B cell (primary cell): ENCODE results near the gene PTPRN2. TPM values are rescaled to one million over a fixed set of nuclear protein-coding genes. Genes with fewer than 3 reads are reported as not detected.

Experiments
- ATAC-seq: fragments of 200-7000 bp; cut with Tn5 transposase; one replicate; pipeline ENCODE4 v1.10.0; 2021; ENCODE audit warnings: low read depth, mild to moderate bottlenecking, moderate number of reproducible peaks, moderate library complexity
- CTCF ChIA-PET: fragments of 350-600 bp; sonication (Branson Sonifier 250); formaldehyde crosslinking; loops from one replicate; lab custom pipeline; 2021; ENCODE audit warnings: antibody characterized with exemption, inconsistent platforms; lab: Charles Lee
- POLR2A ChIA-PET: fragments of 350-600 bp; sonication (Branson Sonifier 250); formaldehyde crosslinking; loops from one replicate; lab custom pipeline; 2021; ENCODE audit warnings: antibody characterized with exemption; lab: Charles Lee
- DNase-seq: peaks from one replicate; pipeline ENCODE4 v3.0.0; 2013
- H2AFZ ChIP-seq: 2 replicates; pipeline ENCODE4 v1.6.1; 2012; ENCODE audit warnings: mild to moderate bottlenecking, low read depth, low read length; ENCODE audit not compliant: insufficient read depth, poor library complexity, severe bottlenecking
- H3K27ac ChIP-seq, 2 donors: 1 replicate in 1 of 2; 2 replicates in 1 of 2; pipeline ENCODE4 v1.5.1; 2012 to 2013; ENCODE audit warnings: low read length in 2 of 2, mild to moderate bottlenecking in 2 of 2, moderate library complexity in 1 of 2
- H3K27me3 ChIP-seq, 4 experiments: fragments of 200-600 bp in 1 of 4; sonication (generic) in 1 of 4; replicated peaks in 1 of 4; 1 replicate in 2 of 4; 2 replicates in 2 of 4; pipeline versions ENCODE4 v1.6.1 to v1.7.0; 2013 to 2016; ENCODE audit warnings: low read length in 3 of 4, mild to moderate bottlenecking in 2 of 4, mixed read lengths in 1 of 4, moderate library complexity in 1 of 4; ENCODE audit not compliant: insufficient read depth in 4 of 4, control insufficient read depth in 3 of 4; ENCODE audit errors: control extremely low read depth in 1 of 4
- H3K36me3 ChIP-seq, 2 experiments: replicated peaks in 1 of 2; 1 replicate in 1 of 2; 2 replicates in 1 of 2; pipeline versions ENCODE4 v1.6.1 to v1.7.1; 2013; ENCODE audit warnings: low read length in 1 of 2; ENCODE audit not compliant: insufficient read depth in 2 of 2, control insufficient read depth in 1 of 2; ENCODE audit errors: control extremely low read depth in 1 of 2, extremely low read depth in 1 of 2
- H3K4me1 ChIP-seq, 2 donors: fragments of 200-600 bp in 1 of 2; sonication (generic) in 1 of 2; 1 replicate in 1 of 2; 2 replicates in 1 of 2; pipeline versions ENCODE4 v1.5.1 to v1.6.1; 2013 to 2017; ENCODE audit warnings: low read length in 2 of 2; ENCODE audit not compliant: control insufficient read depth in 2 of 2, insufficient read depth in 2 of 2
- H3K4me2 ChIP-seq: replicated peaks from 2 replicates; pipeline ENCODE3; 2012; ENCODE audit warnings: mild to moderate bottlenecking, low read depth, low read length; ENCODE audit not compliant: poor library complexity, severe bottlenecking
- H3K4me3 ChIP-seq, 5 experiments: fragments of 200-600 bp in 1 of 5; sonication (generic) in 1 of 5; 1 replicate in 3 of 5; 2 replicates in 2 of 5; pipeline versions ENCODE4 v1.5.1 to v1.7.0; 2011 to 2016; ENCODE audit warnings: low read length in 4 of 5, mild to moderate bottlenecking in 4 of 5, low read depth in 2 of 5, control low read depth in 1 of 5, moderate library complexity in 1 of 5; ENCODE audit not compliant: insufficient read depth in 1 of 5; ENCODE audit errors: control extremely low read depth in 1 of 5, extremely low read depth in 1 of 5
- H3K79me2 ChIP-seq: fragments of 200-600 bp; sonication (generic); one replicate; pipeline ENCODE4 v1.6.0; 2016; ENCODE audit warnings: low read length; ENCODE audit not compliant: control insufficient read depth, insufficient read depth
- H3K9ac ChIP-seq: fragments of 200-600 bp; sonication (generic); 2 replicates; pipeline ENCODE4 v1.6.1; 2017; ENCODE audit warnings: mild to moderate bottlenecking, low read length, moderate library complexity
- H3K9me3 ChIP-seq, 3 donors: one replicate each; pipeline versions ENCODE4 v1.6.1 to v1.7.1; 2013; ENCODE audit warnings: low read length in 2 of 3; ENCODE audit not compliant: control insufficient read depth in 2 of 3, insufficient read depth in 1 of 3; ENCODE audit errors: control extremely low read depth in 1 of 3
- H4K20me1 ChIP-seq: 2 replicates; pipeline ENCODE4 v1.6.0; 2012; ENCODE audit warnings: mild to moderate bottlenecking, low read length; ENCODE audit not compliant: insufficient read depth, control insufficient read depth, poor library complexity, severe bottlenecking
- H3K27ac Mint-ChIP-seq: one replicate; pipeline ENCODE4 v1.8.0; 2021; ENCODE audit warnings: mixed read lengths
- H3K27me3 Mint-ChIP-seq: one replicate; pipeline ENCODE4 v1.8.0; 2021; ENCODE audit warnings: mixed read lengths
- H3K4me1 Mint-ChIP-seq: one replicate; pipeline ENCODE4 v1.8.0; 2021; ENCODE audit warnings: mixed read lengths
- H3K4me3 Mint-ChIP-seq: one replicate; pipeline ENCODE4 v1.8.0; 2021; ENCODE audit warnings: mixed read lengths
- H3K9me3 Mint-ChIP-seq: one replicate; pipeline ENCODE4 v1.8.0; 2022; ENCODE audit warnings: mixed read lengths; ENCODE audit not compliant: insufficient read depth
- EZH2 ChIP-seq: IDR thresholded peaks from 2 replicates; pipeline ENCODE4 v1.6.1; 2012; ENCODE audit warnings: borderline replicate concordance, low read depth, mild to moderate bottlenecking, moderate library complexity, low read length; ENCODE audit not compliant: insufficient read depth, poor library complexity, severe bottlenecking
- WGBS: methylation state at CpG from one replicate; pipeline ENCODE4 v1.1.5; 2013; ENCODE audit warnings: missing lambda C conversion rate; ENCODE audit not compliant: insufficient coverage; 5-methylcytosine and 5-hydroxymethylcytosine counted together
- intact Hi-C: fragments of 100-400 bp; cut with micrococcal nuclease; formaldehyde crosslinking; loops from one replicate; pipeline ENCODE4 v1.10.0; 2022
- polyA plus RNA-seq: library from polyadenylated mRNA; depleted of rRNA; stranded (reverse); fragments of >200 nt; gene quantifications from 2 replicates; pipeline ENCODE4 v1.2.3, GENCODE V29; 2012
- total RNA-seq, 2 donors: library from RNA; stranded (reverse); fragments of 120-200 nt in 1 of 2; gene quantifications; 1 replicate in 1 of 2; 2 replicates in 1 of 2; pipeline versions ENCODE4 v1.2.3 to v1.2.4, GENCODE V29; 2013 to 2022
- TF ChIP-seq, protein P1 (sequence below): fragments of 200-600 bp; IDR thresholded peaks from one replicate; pipeline ENCODE4 v1.8.0; 2022; ENCODE audit warnings: antibody characterized with exemption, mild to moderate bottlenecking

The PTPRN2 gene
- total and polyA plus RNA-seq, 2 donors (not counting 1 experiment from before 2014, with no cell fraction given) = 2.0 to 5.0 TPM

DNA sequence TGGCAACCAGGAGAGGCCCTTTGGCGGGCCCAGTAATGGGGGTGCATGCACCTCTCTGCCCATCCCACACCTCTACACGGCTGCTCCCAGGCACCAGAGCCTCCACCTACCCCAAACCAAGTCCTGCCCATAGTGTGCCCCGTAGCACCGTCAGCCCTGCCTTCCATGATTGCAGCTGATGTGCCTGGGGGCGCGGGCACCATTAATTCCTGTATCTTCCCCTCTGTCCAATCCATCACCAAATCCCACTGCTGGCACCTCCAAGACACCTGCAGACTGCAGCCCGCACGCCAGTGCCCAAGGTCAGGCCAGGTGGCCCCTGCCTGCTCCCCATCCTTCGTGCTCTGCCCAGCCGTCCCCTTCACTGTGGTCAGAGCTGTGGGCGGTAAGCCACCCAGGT lies 533.0 kb downstream of the PTPRN2 start:
- POLR2A ChIA-PET = no interaction called here
- no peak overlapping the region for H3K27ac ChIP-seq
- WGBS = 97% methylated on average over 8 of the region's 11 CpGs

DNA sequence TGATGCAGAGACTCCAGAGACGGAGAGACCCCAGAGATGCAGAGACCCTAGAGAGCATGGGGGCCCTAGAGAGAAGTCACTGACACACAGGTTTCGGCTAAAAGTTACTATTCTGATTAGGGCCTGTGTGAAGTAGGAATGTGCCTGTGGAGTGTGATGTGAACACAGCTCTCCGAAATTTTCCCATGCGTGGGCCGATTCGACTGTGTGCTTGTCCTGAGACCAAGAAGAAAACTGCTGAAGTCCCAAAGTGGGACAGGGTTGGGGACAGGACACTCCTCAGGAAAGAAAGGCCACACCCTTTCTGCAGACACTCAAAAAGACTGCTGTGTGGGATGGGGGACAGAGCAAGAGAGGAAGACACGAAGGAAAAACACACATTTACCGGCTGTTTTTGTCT lies 533.5 kb downstream of the PTPRN2 start:
- Histone ChIP-seq H4K20me1 (no peaks in the 10 kb centered on the region), H3K9me3 (peaks cover 0 to 36% (median 0%) of the 10 kb centered on the region in 3 donors), H3K4me2 (no peak overlapping the region), H3K79me2 (no peaks in the 10 kb centered on the region), H3K27ac (no peak overlapping the region), H3K9ac (no peak overlapping the region), H2AFZ (no peak overlapping the region), H3K4me3 (no peak overlapping the region), H3K36me3 (no peaks in the 10 kb centered on the region), H3K4me1 (no peaks in the 10 kb centered on the region), H3K27me3 (no peaks in the 10 kb centered on the region)
- DNase-seq (no peak), ATAC-seq (no peak)
- POLR2A ChIA-PET = no interaction called here
- Mint-ChIP-seq H3K27ac (no peak overlapping the region), H3K9me3 (no peaks in the 10 kb centered on the region), H3K4me3 (no peak overlapping the region), H3K27me3 (no peaks in the 10 kb centered on the region), H3K4me1 (no peaks in the 10 kb centered on the region)
- CTCF ChIA-PET = no interaction called here
- TF ChIP-seq EZH2 = no peak
- TF ChIP-seq, protein P1, sequence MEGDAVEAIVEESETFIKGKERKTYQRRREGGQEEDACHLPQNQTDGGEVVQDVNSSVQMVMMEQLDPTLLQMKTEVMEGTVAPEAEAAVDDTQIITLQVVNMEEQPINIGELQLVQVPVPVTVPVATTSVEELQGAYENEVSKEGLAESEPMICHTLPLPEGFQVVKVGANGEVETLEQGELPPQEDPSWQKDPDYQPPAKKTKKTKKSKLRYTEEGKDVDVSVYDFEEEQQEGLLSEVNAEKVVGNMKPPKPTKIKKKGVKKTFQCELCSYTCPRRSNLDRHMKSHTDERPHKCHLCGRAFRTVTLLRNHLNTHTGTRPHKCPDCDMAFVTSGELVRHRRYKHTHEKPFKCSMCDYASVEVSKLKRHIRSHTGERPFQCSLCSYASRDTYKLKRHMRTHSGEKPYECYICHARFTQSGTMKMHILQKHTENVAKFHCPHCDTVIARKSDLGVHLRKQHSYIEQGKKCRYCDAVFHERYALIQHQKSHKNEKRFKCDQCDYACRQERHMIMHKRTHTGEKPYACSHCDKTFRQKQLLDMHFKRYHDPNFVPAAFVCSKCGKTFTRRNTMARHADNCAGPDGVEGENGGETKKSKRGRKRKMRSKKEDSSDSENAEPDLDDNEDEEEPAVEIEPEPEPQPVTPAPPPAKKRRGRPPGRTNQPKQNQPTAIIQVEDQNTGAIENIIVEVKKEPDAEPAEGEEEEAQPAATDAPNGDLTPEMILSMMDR = no peak
- intact Hi-C loops = no loop called here
- WGBS = 95% methylated on average over 3 of the region's 8 CpGs

More for the DNA sequence above, 533.0 kb downstream of the PTPRN2 start:
- no peaks in the 10 kb centered on the region for H3K4me1 Mint-ChIP-seq
- no peak overlapping the region for H3K4me3 ChIP-seq
- H3K4me1 ChIP-seq = no peaks in the 10 kb centered on the region
- CTCF ChIA-PET = no interaction called here
- peaks cover 0 to 33% (median 0%) of the 10 kb centered on the region in 3 donors for H3K9me3 ChIP-seq
- no peak overlapping the region for H3K9ac ChIP-seq
- H4K20me1 ChIP-seq = no peaks in the 10 kb centered on the region
- no peak overlapping the region for H3K4me3 Mint-ChIP-seq
- DNase-seq (no peak), ATAC-seq (no peak)
- intact Hi-C loops = no loop called here
- H3K27me3 Mint-ChIP-seq = no peaks in the 10 kb centered on the region
- no peaks in the 10 kb centered on the region for H3K9me3 Mint-ChIP-seq
- no peak overlapping the region for H3K4me2 ChIP-seq
- H3K27ac Mint-ChIP-seq = no peak overlapping the region
- no peaks in the 10 kb centered on the region for H3K79me2 ChIP-seq
- no peak for TF ChIP-seq EZH2
- no peak overlapping the region for H2AFZ ChIP-seq
- H3K36me3 ChIP-seq = no peaks in the 10 kb centered on the region
- no peaks in the 10 kb centered on the region for H3K27me3 ChIP-seq
